PC-3 (cell line): ENCODE results near the gene NR2C2. TPM values are rescaled to one million over a fixed set of nuclear protein-coding genes. Genes with fewer than 3 reads are reported as not detected.

Source experiments
- ATAC-seq: fragments of 200-7000 bp; cut with Tn5 transposase; 2 replicates; pipeline ENCODE4 v1.9.1; 2020; ENCODE audit warnings: mild to moderate bottlenecking, moderate library complexity
- BruUV-seq: library from RNA; stranded (reverse); fragments of 400-500 nt; replicated peaks from 2 replicates; lab custom pipeline; 2021; lab: Mats Ljungman, UMichigan
- CTCF ChIA-PET: fragments of 300-600 bp; sonication (Branson Sonifier 250); formaldehyde crosslinking; loops from one replicate; lab custom pipeline; 2022; ENCODE audit warnings: antibody characterized with exemption; lab: Charles Lee
- POLR2A ChIA-PET: fragments of 300-600 bp; sonication (Branson Sonifier 250); formaldehyde crosslinking; loops from one replicate; lab custom pipeline; 2022; ENCODE audit warnings: antibody characterized with exemption; ENCODE audit not compliant: unreplicated experiment; lab: Charles Lee
- DNase-seq: peaks from one replicate; pipeline ENCODE4 v3.0.0-alpha.2; 2015
- H2AFZ ChIP-seq: fragments of 300-600 bp; sonication (generic); 2 replicates; pipeline ENCODE4 v1.6.0; 2016; ENCODE audit warnings: antibody characterized with exemption, low read length
- H3F3A ChIP-seq: fragments of 300-600 bp; sonication (generic); one replicate; pipeline ENCODE4 v1.6.0; 2017; ENCODE audit warnings: antibody characterized with exemption, low read length, control low read depth, mild to moderate bottlenecking; ENCODE audit not compliant: unreplicated experiment
- H3K27ac ChIP-seq: fragments of 300-600 bp; sonication (generic); 2 replicates; pipeline ENCODE4 v1.5.1; 2016; ENCODE audit warnings: mild to moderate bottlenecking, low read length
- H3K27me3 ChIP-seq: fragments of 300-600 bp; sonication (generic); 2 replicates; pipeline ENCODE4 v1.6.1; 2016; ENCODE audit warnings: low read length, mixed read lengths
- H3K36me3 ChIP-seq: fragments of 300-600 bp; sonication (generic); 2 replicates; pipeline ENCODE4 v1.6.1; 2016; ENCODE audit warnings: low read depth, mixed run types, low read length, mixed read lengths
- H3K4me1 ChIP-seq: fragments of 300-600 bp; sonication (generic); 2 replicates; pipeline ENCODE4 v1.5.1; 2016; ENCODE audit warnings: low read length; ENCODE audit not compliant: insufficient read depth
- H3K4me2 ChIP-seq: fragments of 300-600 bp; sonication (generic); 2 replicates; pipeline ENCODE4 v1.6.0; 2016; ENCODE audit warnings: low read length
- H3K4me3 ChIP-seq: fragments of 300-600 bp; sonication (generic); 2 replicates; pipeline ENCODE4 v1.5.1; 2016; ENCODE audit warnings: mild to moderate bottlenecking, low read length, mixed read lengths
- H3K79me2 ChIP-seq: fragments of 300-600 bp; sonication (generic); 2 replicates; pipeline ENCODE4 v1.6.1; 2017; ENCODE audit warnings: low read length, mixed read lengths
- H3K9ac ChIP-seq: fragments of 300-600 bp; sonication (generic); 2 replicates; pipeline ENCODE4 v1.6.0; 2016; ENCODE audit warnings: mild to moderate bottlenecking, low read length
- H3K9me2 ChIP-seq: fragments of 300-600 bp; sonication (generic); replicated peaks from 2 replicates; pipeline ENCODE4 v1.6.1; 2016; ENCODE audit warnings: mixed run types, low read length, mixed read lengths
- H3K9me3 ChIP-seq: fragments of 300-600 bp; sonication (generic); 2 replicates; pipeline ENCODE4 v1.6.1; 2016; ENCODE audit warnings: low read length, mixed read lengths
- H4K20me1 ChIP-seq: fragments of 300-600 bp; sonication (generic); 2 replicates; pipeline ENCODE4 v1.6.1; 2016; ENCODE audit warnings: low read length, mixed read lengths
- EZH2 ChIP-seq: fragments of 300-600 bp; sonication (generic); IDR thresholded peaks from one replicate; pipeline ENCODE4 v1.6.1; 2017; ENCODE audit warnings: antibody characterized with exemption, mild to moderate bottlenecking, low read length; ENCODE audit not compliant: unreplicated experiment
- EZH2phosphoT487 ChIP-seq: fragments of 300-600 bp; sonication (generic); IDR thresholded peaks from 2 replicates; pipeline ENCODE4 v1.6.1; 2018; ENCODE audit warnings: mild to moderate bottlenecking, antibody characterized with exemption, low read length, borderline replicate concordance
- intact Hi-C: fragments of 100-400 bp; cut with micrococcal nuclease; formaldehyde crosslinking; loops from 2 replicates; pipeline ENCODE4 v1.9.0; 2023
- total RNA-seq: library from RNA; depleted of rRNA; stranded (reverse); fragments of >200 nt; gene quantifications from 2 replicates; pipeline ENCODE4 v1.2.3, GENCODE V29; 2014
- TF ChIP-seq, protein P1 (sequence below): fragments of 300-600 bp; sonication (generic); conservative IDR thresholded peaks from 2 replicates; pipeline ENCODE4 v1.5.1; 2017; ENCODE audit warnings: antibody characterized with exemption, low read depth, mild to moderate bottlenecking, low read length

NR2C2 gene
- total RNA-seq, 1 experiment from 2014 or later = 21.9 TPM

DNA sequence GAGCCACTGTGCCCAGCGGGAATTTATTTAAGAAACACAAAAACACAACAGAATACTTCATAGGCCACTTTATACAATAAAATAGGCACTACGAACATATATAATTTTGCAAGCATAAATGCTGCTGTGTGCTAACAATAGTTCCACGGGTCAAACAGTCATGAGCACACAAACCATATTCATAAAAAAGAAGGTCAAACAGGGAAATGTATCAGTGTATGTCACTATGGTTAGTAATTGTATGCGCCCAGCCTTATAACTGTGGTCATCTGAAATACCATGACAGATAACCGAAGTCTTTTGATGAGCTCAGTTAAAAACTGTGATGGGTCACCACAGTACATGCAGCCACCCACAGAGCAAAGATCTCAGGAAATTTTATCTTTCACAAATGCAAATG lies 38.1 kb upstream of the NR2C2 start:
- no peaks in the 10 kb centered on the region for H3F3A ChIP-seq
- no peak overlapping the region for H2AFZ ChIP-seq
- no TSS peak for BruUV-seq
- 0 out of 2 replicates have a peak, but pooled peaks cover 4% of the 10 kb centered on the region for H3K9me3 ChIP-seq
- 0 out of 2 replicates have a peak, but pooled peaks cover 3% of the 10 kb centered on the region for H4K20me1 ChIP-seq
- H3K27ac ChIP-seq = no peak overlapping the region
- intact Hi-C loops = loop anchor here (1.0 kb wide), 1 partner anchor 32 kb away; no protein-coding TSS in a partner anchor
- H3K9me2 ChIP-seq = no peaks in the 10 kb centered on the region
- no peak overlapping the region for H3K9ac ChIP-seq
- H3K27me3 ChIP-seq = peaks cover 74% of the 10 kb centered on the region
- no peak for DNase-seq
- H3K4me1 ChIP-seq = no peaks in the 10 kb centered on the region
- ATAC-seq = no peak
- H3K4me3 ChIP-seq = no peak overlapping the region
- TF ChIP-seq EZH2phosphoT487 (no peak), EZH2 (no peak)
- TF ChIP-seq, protein P1, sequence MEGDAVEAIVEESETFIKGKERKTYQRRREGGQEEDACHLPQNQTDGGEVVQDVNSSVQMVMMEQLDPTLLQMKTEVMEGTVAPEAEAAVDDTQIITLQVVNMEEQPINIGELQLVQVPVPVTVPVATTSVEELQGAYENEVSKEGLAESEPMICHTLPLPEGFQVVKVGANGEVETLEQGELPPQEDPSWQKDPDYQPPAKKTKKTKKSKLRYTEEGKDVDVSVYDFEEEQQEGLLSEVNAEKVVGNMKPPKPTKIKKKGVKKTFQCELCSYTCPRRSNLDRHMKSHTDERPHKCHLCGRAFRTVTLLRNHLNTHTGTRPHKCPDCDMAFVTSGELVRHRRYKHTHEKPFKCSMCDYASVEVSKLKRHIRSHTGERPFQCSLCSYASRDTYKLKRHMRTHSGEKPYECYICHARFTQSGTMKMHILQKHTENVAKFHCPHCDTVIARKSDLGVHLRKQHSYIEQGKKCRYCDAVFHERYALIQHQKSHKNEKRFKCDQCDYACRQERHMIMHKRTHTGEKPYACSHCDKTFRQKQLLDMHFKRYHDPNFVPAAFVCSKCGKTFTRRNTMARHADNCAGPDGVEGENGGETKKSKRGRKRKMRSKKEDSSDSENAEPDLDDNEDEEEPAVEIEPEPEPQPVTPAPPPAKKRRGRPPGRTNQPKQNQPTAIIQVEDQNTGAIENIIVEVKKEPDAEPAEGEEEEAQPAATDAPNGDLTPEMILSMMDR = no peak
- H3K36me3 ChIP-seq = no peaks in the 10 kb centered on the region
- CTCF ChIA-PET = interaction anchor here (0.6 kb wide), 1 partner anchor 235 kb away, joined by 3 read pairs; no protein-coding TSS in a partner anchor
- no peaks in the 10 kb centered on the region for H3K79me2 ChIP-seq
- no peak overlapping the region for H3K4me2 ChIP-seq
- POLR2A ChIA-PET = no interaction called here

DNA sequence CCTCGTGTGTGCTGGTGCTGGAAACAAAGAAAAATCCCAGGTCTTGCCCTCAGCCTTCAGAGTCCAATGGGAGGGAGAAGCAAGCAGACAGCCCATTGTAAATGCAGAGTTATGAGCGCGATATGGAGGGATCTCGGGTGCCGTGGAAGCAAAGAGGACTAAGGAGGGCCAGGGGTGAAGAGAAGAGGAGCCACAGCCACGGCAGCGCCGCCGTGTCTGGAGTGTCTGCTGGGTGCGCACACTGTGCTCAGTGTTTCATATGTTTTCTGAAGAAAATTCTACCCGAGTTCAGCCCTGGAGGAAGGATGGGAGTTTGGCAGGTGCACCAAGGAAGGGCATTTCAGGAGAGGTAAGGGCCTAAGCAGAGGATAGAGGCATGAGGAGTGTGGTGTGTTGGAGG lies 35.7 kb upstream of the NR2C2 start:
- no TSS peak for BruUV-seq
- CTCF ChIA-PET = no interaction called here
- POLR2A ChIA-PET = no interaction called here
- H3F3A ChIP-seq = no peaks in the 10 kb centered on the region
- no peaks in the 10 kb centered on the region for H3K36me3 ChIP-seq
- DNase-seq (no peak), ATAC-seq (no peak)
- H3K27ac ChIP-seq = no peak overlapping the region
- H3K9ac ChIP-seq = no peak overlapping the region
- TF ChIP-seq EZH2 (no peak), EZH2phosphoT487 (no peak)
- TF ChIP-seq, protein P1 = no peak
- no peak overlapping the region for H2AFZ ChIP-seq
- peaks cover 74% of the 10 kb centered on the region for H3K27me3 ChIP-seq
- no peaks in the 10 kb centered on the region for H3K79me2 ChIP-seq
- H3K9me3 ChIP-seq = no peaks in the 10 kb centered on the region
- intact Hi-C loops = no loop called here
- 0 out of 2 replicates have a peak, but pooled peaks cover 3% of the 10 kb centered on the region for H4K20me1 ChIP-seq
- no peaks in the 10 kb centered on the region for H3K4me1 ChIP-seq
- no peaks in the 10 kb centered on the region for H3K9me2 ChIP-seq
- no peak overlapping the region for H3K4me3 ChIP-seq
- no peak overlapping the region for H3K4me2 ChIP-seq

DNA sequence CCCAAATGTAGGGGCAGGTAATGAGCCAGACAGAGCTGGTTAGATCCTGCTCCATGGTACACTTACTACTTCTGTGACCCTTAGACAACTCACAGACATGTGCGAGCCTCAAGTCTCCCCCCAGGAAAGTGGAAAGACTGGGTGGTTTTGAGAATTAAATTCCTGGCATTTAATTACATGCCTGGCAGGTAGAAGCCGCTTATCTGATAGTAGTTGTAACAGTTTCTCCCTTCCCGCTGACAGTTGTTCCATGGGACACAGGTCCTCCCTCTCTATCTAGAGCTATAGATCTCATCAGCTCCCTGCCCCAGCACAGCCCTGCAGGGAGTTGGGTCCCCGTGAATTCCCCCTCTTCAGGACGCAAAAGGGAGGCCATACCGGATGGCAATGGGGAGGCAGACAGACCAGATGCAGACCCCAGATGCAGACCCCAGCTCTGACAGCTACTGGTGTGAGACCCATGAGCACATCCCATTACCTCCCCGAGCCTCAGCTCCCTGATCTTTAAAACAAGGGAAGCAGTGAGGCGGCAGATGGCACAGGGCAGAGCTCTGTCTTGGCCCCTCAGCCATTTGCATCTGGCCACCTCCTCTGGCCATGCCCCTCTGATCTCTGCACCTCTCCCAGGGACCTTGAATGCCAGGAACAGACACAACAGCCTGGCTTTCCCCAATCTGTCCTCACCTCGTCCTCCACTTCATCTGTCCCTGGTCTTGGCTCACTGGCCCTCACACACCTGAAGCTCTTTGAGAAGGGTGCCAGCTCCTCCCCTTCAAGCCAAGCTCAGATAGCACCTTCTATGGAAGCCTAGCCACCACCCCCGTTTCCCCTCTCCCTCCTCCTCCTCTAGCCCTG lies 34.1 kb upstream of the NR2C2 start:
- peaks cover 74% of the 10 kb centered on the region for H3K27me3 ChIP-seq
- H3K4me1 ChIP-seq = no peaks in the 10 kb centered on the region
- BruUV-seq = no TSS peak
- H3K4me3 ChIP-seq = no peak overlapping the region
- no peak for DNase-seq
- H3K27ac ChIP-seq = no peak overlapping the region
- no peaks in the 10 kb centered on the region for H4K20me1 ChIP-seq
- POLR2A ChIA-PET = no interaction called here
- no peaks in the 10 kb centered on the region for H3K9me2 ChIP-seq
- TF ChIP-seq EZH2phosphoT487 (no peak), EZH2 (no peak)
- TF ChIP-seq, protein P1 = no peak
- no peaks in the 10 kb centered on the region for H3F3A ChIP-seq
- no peak overlapping the region for H3K9ac ChIP-seq
- no peak overlapping the region for H3K4me2 ChIP-seq
- ATAC-seq = no peak
- no peak overlapping the region for H2AFZ ChIP-seq
- intact Hi-C loops = no loop called here
- no peaks in the 10 kb centered on the region for H3K36me3 ChIP-seq
- no peaks in the 10 kb centered on the region for H3K9me3 ChIP-seq
- CTCF ChIA-PET = no interaction called here
- no peaks in the 10 kb centered on the region for H3K79me2 ChIP-seq
